HCT116 (cell line): ENCODE data around the gene ADAM10. TPM values are rescaled to one million over a fixed set of nuclear protein-coding genes. Genes with fewer than 3 reads are reported as not detected.

Experiments used
- ATAC-seq: fragments of 200-7000 bp; cut with Tn5 transposase; 2 replicates; pipeline ENCODE4 v1.9.1; 2020; ENCODE audit warnings: mild to moderate bottlenecking, moderate library complexity
- BruUV-seq: library from RNA; stranded (reverse); fragments of 400-500 nt; replicated peaks from 2 replicates; lab custom pipeline; 2021; lab: Mats Ljungman, UMichigan
- CTCF ChIA-PET: fragments of 300-600 bp; sonication (Branson Sonifier 250); formaldehyde crosslinking; loops from one replicate; lab custom pipeline; 2021; ENCODE audit warnings: antibody characterized with exemption; lab: Charles Lee
- POLR2A ChIA-PET: fragments of 300-600, 350-600 bp; sonication (Branson Sonifier 250); formaldehyde crosslinking; loops from one replicate; lab custom pipeline; 2021; ENCODE audit warnings: antibody characterized with exemption; lab: Charles Lee
- RAD21 ChIA-PET, 2 experiments: fragments of 300-600 bp; sonication (Branson Sonifier 250); formaldehyde crosslinking; loops; one replicate each; lab custom pipeline; 2023; ENCODE audit warnings: low total read pairs in 2 of 2; ENCODE audit not compliant: uncharacterized antibody in 2 of 2, unreplicated experiment in 2 of 2, low non-redundant PET in 1 of 2; lab: Charles Lee
- DNase-seq: peaks from one replicate; pipeline ENCODE4 v3.0.0-alpha.2; 2010; ENCODE audit warnings: low read depth, low spot score
- H2AFZ ChIP-seq: fragments of 200-600 bp; shearing (Covaris generic), sonication (generic); 2 replicates; pipeline ENCODE4 v1.6.1; 2017; ENCODE audit warnings: low read depth, mixed run types, mixed read lengths, antibody characterized with exemption, low read length; ENCODE audit not compliant: poor library complexity, severe bottlenecking
- H3K27ac ChIP-seq: 2 replicates; pipeline ENCODE4 v1.5.1; 2012; ENCODE audit warnings: low read depth, low read length
- H3K27me3 ChIP-seq: fragments of 200-600 bp; sonication (generic); 2 replicates; pipeline ENCODE4 v1.6.1; 2016; ENCODE audit warnings: mixed run types, low read length, mixed read lengths; ENCODE audit not compliant: insufficient read depth
- H3K36me3 ChIP-seq, 2 experiments: fragments of 200-500 bp in 1 of 2; fragments of 200-600 bp in 1 of 2; sonication (Bioruptor generic) in 1 of 2; sonication (generic) in 1 of 2; 2 replicates each; pipeline versions ENCODE4 v1.5.1 to v1.6.1; 2014 to 2016; ENCODE audit warnings: low read length in 2 of 2, inconsistent platforms in 1 of 2, mixed read lengths in 1 of 2, mixed run types in 1 of 2; ENCODE audit not compliant: insufficient read depth in 2 of 2, control insufficient read depth in 1 of 2
- H3K4me1 ChIP-seq, 2 experiments: fragments of 200-600 bp in 1 of 2; sonication (generic) in 1 of 2; 2 replicates each; pipeline versions ENCODE4 v1.5.1 to v1.6.1; 2012 to 2017; ENCODE audit warnings: low read length in 2 of 2, inconsistent platforms in 1 of 2, mild to moderate bottlenecking in 1 of 2, mixed read lengths in 1 of 2, mixed run types in 1 of 2, moderate library complexity in 1 of 2; ENCODE audit not compliant: insufficient read depth in 2 of 2, control insufficient read depth in 1 of 2
- H3K4me2 ChIP-seq: fragments of 200-600 bp; sonication (generic); 2 replicates; pipeline ENCODE4 v1.6.1; 2017; ENCODE audit warnings: mixed run types, low read length, mixed read lengths
- H3K4me3 ChIP-seq, 2 experiments: fragments of 200-600 bp in 1 of 2; sonication (generic) in 1 of 2; replicated peaks in 1 of 2; 2 replicates each; pipeline ENCODE4 v1.5.1; 2011 to 2016; ENCODE audit warnings: low read length in 2 of 2, control low read depth in 1 of 2, low read depth in 1 of 2, mild to moderate bottlenecking in 1 of 2, mixed read lengths in 1 of 2, mixed run types in 1 of 2
- H3K79me2 ChIP-seq: fragments of 200-600 bp; sonication (generic); 2 replicates; pipeline ENCODE4 v1.6.1; 2017; ENCODE audit warnings: mild to moderate bottlenecking, mixed run types, low read length, moderate library complexity, mixed read lengths; ENCODE audit not compliant: insufficient read depth
- H3K9ac ChIP-seq: fragments of 200-600 bp; sonication (generic); 2 replicates; pipeline ENCODE4 v1.6.1; 2016; ENCODE audit warnings: low read length, mixed read lengths
- H3K9me2 ChIP-seq: fragments of 200-600 bp; sonication (generic), shearing (Covaris generic); 2 replicates; pipeline ENCODE4 v1.6.1; 2017; ENCODE audit warnings: mixed run types, mild to moderate bottlenecking, moderate library complexity; ENCODE audit not compliant: insufficient read depth
- H3K9me3 ChIP-seq, 2 experiments: fragments of 200-500 bp in 1 of 2; fragments of 200-600 bp in 1 of 2; sonication (Bioruptor generic) in 1 of 2; sonication (generic) in 1 of 2; 2 replicates each; pipeline ENCODE4 v1.6.1; 2014 to 2017; ENCODE audit warnings: low read length in 2 of 2, mixed read lengths in 2 of 2, inconsistent platforms in 1 of 2, low read depth in 1 of 2, mild to moderate bottlenecking in 1 of 2, mixed run types in 1 of 2, moderate library complexity in 1 of 2; ENCODE audit not compliant: control insufficient read depth in 1 of 2, insufficient read depth in 1 of 2
- H4K20me1 ChIP-seq: fragments of 200-600 bp; sonication (generic), shearing (Covaris generic); 2 replicates; pipeline ENCODE4 v1.6.1; 2017; ENCODE audit warnings: mixed run types, mild to moderate bottlenecking, moderate library complexity; ENCODE audit not compliant: insufficient read depth
- ATF3 ChIP-seq: IDR thresholded peaks from 2 replicates; pipeline ENCODE4 v1.6.1; 2012
- CEBPB ChIP-seq: IDR thresholded peaks from 2 replicates; pipeline ENCODE4 v1.6.1; 2012; ENCODE audit warnings: low read depth
- EGR1 ChIP-seq: IDR thresholded peaks from 2 replicates; pipeline ENCODE4 v1.6.1; 2012; ENCODE audit warnings: low read depth
- ELF1 ChIP-seq: IDR thresholded peaks from 2 replicates; pipeline ENCODE4 v1.6.1; 2012; ENCODE audit warnings: low read depth, borderline replicate concordance
- EZH2phosphoT487 ChIP-seq: fragments of 200-600 bp; IDR thresholded peaks from 2 replicates; pipeline ENCODE4 v1.6.1; 2018; ENCODE audit warnings: antibody characterized with exemption, borderline replicate concordance
- POLR2A ChIP-seq: IDR thresholded peaks from 2 replicates; pipeline ENCODE4 v1.7.0; 2011; ENCODE audit warnings: borderline replicate concordance; ENCODE audit not compliant: insufficient read depth, insufficient read length; ENCODE audit errors: extremely low read depth
- POLR2AphosphoS5 ChIP-seq: IDR thresholded peaks from 2 replicates; pipeline ENCODE4 v1.6.1; 2011; ENCODE audit warnings: mild to moderate bottlenecking, low read depth, low read length, moderate library complexity
- RAD21 ChIP-seq: IDR thresholded peaks from 2 replicates; pipeline ENCODE4 v1.6.1; 2012; ENCODE audit warnings: low read depth, mild to moderate bottlenecking
- REST ChIP-seq: IDR thresholded peaks from 2 replicates; pipeline ENCODE4 v1.6.1; 2012; ENCODE audit warnings: low read depth
- SP1 ChIP-seq: IDR thresholded peaks from 2 replicates; pipeline ENCODE4 v1.6.1; 2012; ENCODE audit warnings: low read depth
- SRF ChIP-seq: IDR thresholded peaks from 2 replicates; pipeline ENCODE4 v1.6.1; 2012; ENCODE audit warnings: low read depth
- YY1 ChIP-seq: IDR thresholded peaks from 2 replicates; pipeline ENCODE4 v1.6.1; 2011; ENCODE audit warnings: low read length, low read depth, moderate library complexity, mild to moderate bottlenecking; ENCODE audit not compliant: insufficient replicate concordance; ENCODE audit errors: extremely low read depth
- intact Hi-C: fragments of 100-400 bp; cut with micrococcal nuclease; formaldehyde crosslinking; loops from 2 replicates; pipeline ENCODE4 v1.10.0; 2022
- total RNA-seq: library from RNA; stranded (reverse); gene quantifications from one replicate; pipeline ENCODE4 v1.2.1, GENCODE V29; 2021; ENCODE audit not compliant: unreplicated experiment

ADAM10 gene
- total RNA-seq, 1 experiment from 2014 or later = 158 TPM

GRCh38 chr15:58643996-58644395 lies 105.5 kb downstream of the ADAM10 start (continued):
- TF ChIP-seq RAD21 (no peak), SRF (no peak), POLR2A (no peak), ATF3 (no peak), POLR2AphosphoS5 (no peak)

GRCh38 chr15:58641660-58642059 lies 107.8 kb downstream of the ADAM10 start:
- ATAC-seq = no peak
- no TSS peak for BruUV-seq
- POLR2A ChIA-PET = no interaction called here

More at GRCh38 chr15:58641660-58642059, 107.8 kb downstream of the ADAM10 start:
- no peak overlapping the region for H2AFZ ChIP-seq
- H3K36me3 ChIP-seq = peaks cover 5 to 6% of the 10 kb centered on the region in 2 experiments; a peak in 3 of 4 replicates
- no peak overlapping the region for H3K9ac ChIP-seq
- H3K79me2 ChIP-seq = no peaks in the 10 kb centered on the region; the same call in 1 of the 2 replicates
- no peaks in the 10 kb centered on the region for H3K9me3 ChIP-seq
- CTCF ChIA-PET = no interaction called here
- H3K4me2 ChIP-seq = no peak overlapping the region
- no peak for DNase-seq
- H3K4me1 ChIP-seq = no peaks in the 10 kb centered on the region
- H3K27ac ChIP-seq = no peak overlapping the region
- RAD21 ChIA-PET = no interaction called here
- H3K27me3 ChIP-seq = no peaks in the 10 kb centered on the region
- TF ChIP-seq EZH2phosphoT487 = no peak
- TF ChIP-seq POLR2A = no peak
- no peak for TF ChIP-seq EGR1
- TF ChIP-seq SP1 = no peak
- TF ChIP-seq CEBPB = no peak
- TF ChIP-seq YY1 = no peak
- TF ChIP-seq REST = no peak
- TF ChIP-seq ELF1 = no peak
- TF ChIP-seq, all 23 proteins: peak for 0
- intact Hi-C loops = no loop called here
- H3K4me3 ChIP-seq = no peak overlapping the region
- H4K20me1 ChIP-seq = no peaks in the 10 kb centered on the region
- no peaks in the 10 kb centered on the region for H3K9me2 ChIP-seq
